IMR-90 (cell line): ENCODE results near the gene ITPR2. TPM values are rescaled to one million over a fixed set of nuclear protein-coding genes. Genes with fewer than 3 reads are reported as not detected.

Experiments used
- ATAC-seq: fragments of 200-7000 bp; cut with Tn5 transposase; 2 replicates; pipeline ENCODE4 v1.9.1; 2020; ENCODE audit warnings: low read depth, mild to moderate bottlenecking, moderate library complexity
- BruUV-seq: library from RNA; stranded (reverse); fragments of 400-500 nt; replicated peaks from 2 replicates; lab custom pipeline; 2021; lab: Mats Ljungman, UMichigan
- CTCF ChIA-PET: fragments of 300-600 bp; formaldehyde crosslinking; extraction: SDS; loops from one replicate; lab custom pipeline; 2021; ENCODE audit warnings: antibody characterized with exemption; lab: Yijun Ruan, JAX
- POLR2A ChIA-PET: fragments of 300-600 bp; sonication (Branson Sonifier 250); formaldehyde crosslinking; loops from one replicate; lab custom pipeline; 2022; ENCODE audit warnings: antibody characterized with exemption; ENCODE audit not compliant: unreplicated experiment; lab: Charles Lee
- DNase-seq: peaks from one replicate; pipeline ENCODE4 v3.0.0; 2013
- H2AFZ ChIP-seq: replicated peaks from 2 replicates; pipeline ENCODE3; 2013; ENCODE audit warnings: low read length, mild to moderate bottlenecking; ENCODE audit not compliant: poor library complexity
- H2AK5ac ChIP-seq: 2 replicates; pipeline ENCODE4 v1.6.1; 2013; ENCODE audit warnings: low read depth, low read length, inconsistent platforms
- H2AK9ac ChIP-seq: replicated peaks from 2 replicates; pipeline ENCODE3; 2013; ENCODE audit warnings: mild to moderate bottlenecking, low read depth, low read length, moderate library complexity; ENCODE audit not compliant: poor library complexity
- H2BK120ac ChIP-seq: 2 replicates; pipeline ENCODE4 v1.6.1; 2013; ENCODE audit warnings: low read depth, low read length, inconsistent platforms
- H2BK15ac ChIP-seq: 3 replicates; pipeline ENCODE4 v1.6.1; 2013; ENCODE audit warnings: low read depth, low read length, inconsistent platforms
- H2BK20ac ChIP-seq: 2 replicates; pipeline ENCODE4 v1.6.1; 2013; ENCODE audit warnings: low read depth, mild to moderate bottlenecking, inconsistent platforms, low read length, moderate library complexity
- H2BK5ac ChIP-seq: 2 replicates; pipeline ENCODE4 v1.6.1; 2013; ENCODE audit warnings: mild to moderate bottlenecking, low read depth, low read length, inconsistent platforms; ENCODE audit not compliant: poor library complexity, severe bottlenecking
- H3K14ac ChIP-seq: replicated peaks from 2 replicates; pipeline ENCODE4 v1.6.1; 2013; ENCODE audit warnings: low read depth, low read length, inconsistent platforms
- H3K18ac ChIP-seq: 2 replicates; pipeline ENCODE4 v1.6.1; 2013; ENCODE audit warnings: low read depth, low read length, control low read depth
- H3K23ac ChIP-seq: 2 replicates; pipeline ENCODE4 v1.6.1; 2013; ENCODE audit warnings: low read depth, low read length, inconsistent platforms
- H3K27ac ChIP-seq: 2 replicates; pipeline ENCODE4 v1.5.1; 2013; ENCODE audit warnings: mild to moderate bottlenecking, control low read depth, low read length; ENCODE audit not compliant: insufficient read depth
- H3K27me3 ChIP-seq: 2 replicates; pipeline ENCODE4 v1.6.1; 2013; ENCODE audit warnings: low read length; ENCODE audit not compliant: control insufficient read depth, insufficient read depth
- H3K36me3 ChIP-seq: 2 replicates; pipeline ENCODE4 v1.6.1; 2013; ENCODE audit warnings: low read length, mixed read lengths; ENCODE audit not compliant: control insufficient read depth, insufficient read depth
- H3K4ac ChIP-seq: 2 replicates; pipeline ENCODE4 v1.6.1; 2013; ENCODE audit warnings: low read depth, low read length, inconsistent platforms
- H3K4me1 ChIP-seq: 2 replicates; pipeline ENCODE4 v1.6.1; 2013; ENCODE audit warnings: low read length, mixed read lengths; ENCODE audit not compliant: control insufficient read depth, insufficient read depth
- H3K4me2 ChIP-seq: 2 replicates; pipeline ENCODE4 v1.6.1; 2013; ENCODE audit warnings: low read depth, mild to moderate bottlenecking, control low read depth, low read length, moderate library complexity
- H3K4me3 ChIP-seq: 2 replicates; pipeline ENCODE4 v1.5.1; 2013; ENCODE audit warnings: low read depth, mild to moderate bottlenecking, control low read depth, low read length, moderate library complexity; ENCODE audit not compliant: insufficient read depth
- H3K56ac ChIP-seq: 2 replicates; pipeline ENCODE4 v1.6.1; 2013; ENCODE audit warnings: low read length, inconsistent platforms; ENCODE audit not compliant: insufficient read depth; ENCODE audit errors: extremely low read depth
- H3K79me1 ChIP-seq, 2 experiments: 2 replicates each; pipeline ENCODE4 v1.6.1; 2013; ENCODE audit warnings: low read length in 2 of 2, inconsistent platforms in 1 of 2, low read depth in 1 of 2
- H3K9ac ChIP-seq: 2 replicates; pipeline ENCODE4 v1.6.1; 2013; ENCODE audit warnings: low read depth, low read length, control low read depth
- H3K9me1 ChIP-seq: 2 replicates; pipeline ENCODE4 v1.6.1; 2013; ENCODE audit warnings: low read length, inconsistent platforms; ENCODE audit not compliant: insufficient read depth
- H3K9me3 ChIP-seq: 2 replicates; pipeline ENCODE4 v1.6.1; 2013; ENCODE audit warnings: low read length; ENCODE audit not compliant: control insufficient read depth, insufficient read depth
- H4K20me1 ChIP-seq: 2 replicates; pipeline ENCODE4 v1.6.1; 2013; ENCODE audit warnings: low read length, inconsistent platforms; ENCODE audit not compliant: insufficient read depth
- H4K5ac ChIP-seq: 2 replicates; pipeline ENCODE4 v1.6.1; 2013; ENCODE audit warnings: mild to moderate bottlenecking, low read depth, low read length, control low read depth
- H4K8ac ChIP-seq, 2 experiments: 2 replicates each; pipeline ENCODE4 v1.6.1; 2013; ENCODE audit warnings: low read depth in 2 of 2, low read length in 2 of 2, control low read depth in 1 of 2, inconsistent platforms in 1 of 2
- H4K91ac ChIP-seq: 2 replicates; pipeline ENCODE4 v1.6.1; 2013; ENCODE audit warnings: low read depth, low read length, inconsistent platforms; ENCODE audit not compliant: insufficient read depth
- BHLHE40 ChIP-seq: fragments of 150-350 bp; IDR thresholded peaks from 2 replicates; pipeline ENCODE4 v1.6.1; 2016; ENCODE audit warnings: mild to moderate bottlenecking, low read depth, low read length
- CEBPB ChIP-seq: IDR thresholded peaks from 2 replicates; pipeline ENCODE4 v1.6.1; 2012; ENCODE audit warnings: low read depth, low read length, improper control_type of control experiment
- CHD1 ChIP-seq: IDR thresholded peaks from 2 replicates; pipeline ENCODE4 v1.6.1; 2012; ENCODE audit warnings: low read depth, low read length, improper control_type of control experiment
- FOS ChIP-seq: fragments of 150-350 bp; IDR thresholded peaks from 2 replicates; pipeline ENCODE4 v1.6.1; 2016; ENCODE audit warnings: low read depth, low read length
- MAFK ChIP-seq: IDR thresholded peaks from 2 replicates; pipeline ENCODE4 v1.6.1; 2012; ENCODE audit warnings: low read depth, low read length, improper control_type of control experiment
- MAZ ChIP-seq: IDR thresholded peaks from 2 replicates; pipeline ENCODE4 v1.6.1; 2012; ENCODE audit warnings: low read depth, mild to moderate bottlenecking, low read length, improper control_type of control experiment, moderate library complexity, borderline replicate concordance
- MXI1 ChIP-seq: IDR thresholded peaks from 2 replicates; pipeline ENCODE4 v1.6.1; 2012; ENCODE audit warnings: low read depth, mild to moderate bottlenecking, low read length, moderate library complexity, borderline replicate concordance
- NFE2L2 ChIP-seq: fragments of 150-350 bp; IDR thresholded peaks from 2 replicates; pipeline ENCODE4 v1.6.1; 2016; ENCODE audit warnings: low read depth, mild to moderate bottlenecking, low read length
- POLR2A ChIP-seq: IDR thresholded peaks from 2 replicates; pipeline ENCODE4 v1.6.1; 2012; ENCODE audit warnings: mild to moderate bottlenecking, low read depth, low read length
- RAD21 ChIP-seq: IDR thresholded peaks from 2 replicates; pipeline ENCODE4 v1.6.1; 2012; ENCODE audit warnings: low read length, improper control_type of control experiment
- RFX5 ChIP-seq: IDR thresholded peaks from 2 replicates; pipeline ENCODE4 v1.8.0; 2012; ENCODE audit warnings: low read depth, mild to moderate bottlenecking, low read length, moderate library complexity
- SMC3 ChIP-seq: fragments of 150-350 bp; IDR thresholded peaks from 2 replicates; pipeline ENCODE4 v1.6.1; 2016; ENCODE audit warnings: low read depth, mild to moderate bottlenecking, antibody characterized with exemption, low read length, moderate library complexity
- WGBS, 2 experiments: methylation state at CpG; one replicate each; pipeline versions ENCODE4 v1.1.5 to v1.1.7; 2013; ENCODE audit warnings: missing lambda C conversion rate in 2 of 2; ENCODE audit not compliant: insufficient read length in 1 of 2; ENCODE audit errors: extremely low coverage in 2 of 2; 5-methylcytosine and 5-hydroxymethylcytosine counted together
- dilution Hi-C: fragments of 300-500 bp; cut with HindIII; formaldehyde crosslinking; loops from one replicate; pipeline ENCODE4 v1.14.3; 2018; ENCODE audit warnings: low sequenced_read_pairs; ENCODE audit not compliant: unreplicated experiment
- in situ Hi-C: fragments of 300-500 bp; cut with MboI; formaldehyde crosslinking; loops from 3 replicates; pipeline ENCODE4 v1.14.3; 2019; ENCODE audit warnings: low sequenced_read_pairs, inconsistent platforms, mixed read lengths
- intact Hi-C: fragments of 100-400 bp; cut with micrococcal nuclease; formaldehyde crosslinking; loops from 2 replicates; pipeline ENCODE4 v1.10.0; 2022
- polyA plus RNA-seq, 3 experiments: library from polyadenylated mRNA; depleted of rRNA; stranded (reverse); fragments of >200 nt; gene quantifications; 2 replicates each; pipeline ENCODE4 v1.2.3, GENCODE V29; 2012; ENCODE audit warnings: low replicate concordance in 1 of 3
- total RNA-seq: library from RNA; depleted of rRNA; stranded (reverse); fragments of >200 nt; gene quantifications from 2 replicates; pipeline ENCODE4 v1.2.3, GENCODE V29; 2012
- TF ChIP-seq, protein P1 (sequence below): conservative IDR thresholded peaks from 2 replicates; pipeline ENCODE4 v1.5.1; 2012; ENCODE audit warnings: mild to moderate bottlenecking, low read depth, low read length, improper control_type of control experiment
- TF ChIP-seq, protein P2 (sequence below): fragments of 150-350 bp; IDR thresholded peaks from 2 replicates; pipeline ENCODE4 v1.6.1; 2016; ENCODE audit warnings: low read depth, mild to moderate bottlenecking, low read length, moderate library complexity, borderline replicate concordance
- TF ChIP-seq, protein P3 (sequence below): fragments of 150-350 bp; IDR thresholded peaks from 2 replicates; pipeline ENCODE4 v1.6.1; 2017; ENCODE audit warnings: mild to moderate bottlenecking, antibody characterized with exemption, low read length, low read depth

ITPR2 gene
- total and polyA plus RNA-seq, 2 of the 4 experiments (the other 2 are of a cell fraction) = 1.2 to 9.0 TPM

DNA sequence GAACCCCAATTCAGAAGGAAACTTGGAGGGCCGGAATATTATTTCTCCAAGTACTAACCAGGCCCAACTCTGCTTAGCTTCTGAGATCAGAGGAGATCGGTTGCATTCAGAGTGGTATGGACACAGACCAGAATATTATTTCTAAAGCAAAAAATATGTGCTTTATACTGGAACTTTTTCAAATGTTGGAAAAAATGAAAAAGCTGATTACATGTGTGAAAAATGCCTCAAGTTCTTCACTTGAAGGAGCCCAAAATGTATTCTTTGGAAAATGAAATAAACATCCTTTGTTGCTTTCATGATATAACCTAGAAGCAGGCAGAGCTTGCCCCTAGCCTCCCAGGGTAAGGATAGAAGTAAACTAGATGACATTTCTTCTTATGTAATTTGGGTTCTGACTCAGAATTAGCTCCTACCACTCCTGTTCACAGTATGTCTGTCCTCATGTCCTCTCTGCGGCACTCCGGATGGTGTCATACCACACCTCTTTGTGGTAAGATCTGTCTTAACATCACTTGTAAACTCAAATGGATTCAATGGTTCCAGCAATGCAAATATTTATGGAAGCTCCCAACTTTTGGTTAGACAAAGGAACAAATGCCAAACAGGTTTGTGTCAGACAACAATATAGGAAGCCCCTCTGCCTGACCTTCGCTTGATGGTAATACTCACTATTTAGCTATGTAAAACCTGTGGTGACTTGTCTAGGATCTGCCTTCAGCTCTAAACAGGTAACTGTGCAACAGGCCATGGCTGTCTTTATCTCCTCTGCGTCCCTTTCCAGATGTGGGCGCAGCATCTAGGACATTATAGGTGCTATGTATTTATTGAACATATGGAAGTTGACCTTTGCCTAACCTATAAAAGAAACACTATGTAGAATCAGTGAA is 459.1 kb downstream of the ITPR2 start:
- no peak overlapping the region for H2AFZ ChIP-seq
- DNase-seq (no peak), ATAC-seq (no peak)
- H3K9me1 ChIP-seq = peaks cover 3% of the 10 kb centered on the region
- intact Hi-C loops (no loop called here), in situ Hi-C loops (no loop called here), dilution Hi-C loops (no loop called here)
- no peak overlapping the region for H3K56ac ChIP-seq
- no peak overlapping the region for H3K4ac ChIP-seq
- no peak overlapping the region for H3K18ac ChIP-seq
- H3K4me2 ChIP-seq = no peak overlapping the region
- no peak overlapping the region for H4K8ac ChIP-seq
- no peak overlapping the region for H2BK15ac ChIP-seq
- no peak overlapping the region for H4K91ac ChIP-seq
- no peaks in the 10 kb centered on the region for H3K79me1 ChIP-seq
- no peak overlapping the region for H2AK9ac ChIP-seq
- peaks cover 3% of the 10 kb centered on the region; the same call in 1 of the 2 replicates for H3K4me1 ChIP-seq
- no peak overlapping the region for H2BK5ac ChIP-seq
- H3K14ac ChIP-seq = no peak overlapping the region
- H2BK20ac ChIP-seq = no peak overlapping the region
- CTCF ChIA-PET = no interaction called here
- no peaks in the 10 kb centered on the region for H3K36me3 ChIP-seq
- WGBS, 2 experiments = 100% methylated on average over 1 of the region's 7 CpGs; no CpG with 5 or more reads in 1 of the 2 experiments
- H3K23ac ChIP-seq = no peak overlapping the region
- H3K9ac ChIP-seq = no peak overlapping the region
- no peak overlapping the region for H3K4me3 ChIP-seq
- no peaks in the 10 kb centered on the region for H3K27me3 ChIP-seq
- H2BK120ac ChIP-seq = no peak overlapping the region
- BruUV-seq = no TSS peak
- no peak overlapping the region for H3K27ac ChIP-seq
- H4K5ac ChIP-seq = no peak overlapping the region
- POLR2A ChIA-PET = no interaction called here
- H3K9me3 ChIP-seq = no peaks in the 10 kb centered on the region
- H2AK5ac ChIP-seq = no peak overlapping the region
- H4K20me1 ChIP-seq = no peaks in the 10 kb centered on the region
- no peak for TF ChIP-seq MAZ
- no peak for TF ChIP-seq RFX5
- TF ChIP-seq, protein P1, sequence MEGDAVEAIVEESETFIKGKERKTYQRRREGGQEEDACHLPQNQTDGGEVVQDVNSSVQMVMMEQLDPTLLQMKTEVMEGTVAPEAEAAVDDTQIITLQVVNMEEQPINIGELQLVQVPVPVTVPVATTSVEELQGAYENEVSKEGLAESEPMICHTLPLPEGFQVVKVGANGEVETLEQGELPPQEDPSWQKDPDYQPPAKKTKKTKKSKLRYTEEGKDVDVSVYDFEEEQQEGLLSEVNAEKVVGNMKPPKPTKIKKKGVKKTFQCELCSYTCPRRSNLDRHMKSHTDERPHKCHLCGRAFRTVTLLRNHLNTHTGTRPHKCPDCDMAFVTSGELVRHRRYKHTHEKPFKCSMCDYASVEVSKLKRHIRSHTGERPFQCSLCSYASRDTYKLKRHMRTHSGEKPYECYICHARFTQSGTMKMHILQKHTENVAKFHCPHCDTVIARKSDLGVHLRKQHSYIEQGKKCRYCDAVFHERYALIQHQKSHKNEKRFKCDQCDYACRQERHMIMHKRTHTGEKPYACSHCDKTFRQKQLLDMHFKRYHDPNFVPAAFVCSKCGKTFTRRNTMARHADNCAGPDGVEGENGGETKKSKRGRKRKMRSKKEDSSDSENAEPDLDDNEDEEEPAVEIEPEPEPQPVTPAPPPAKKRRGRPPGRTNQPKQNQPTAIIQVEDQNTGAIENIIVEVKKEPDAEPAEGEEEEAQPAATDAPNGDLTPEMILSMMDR = no peak
- no peak for TF ChIP-seq POLR2A
- TF ChIP-seq MAFK = no peak
- TF ChIP-seq, protein P2, sequence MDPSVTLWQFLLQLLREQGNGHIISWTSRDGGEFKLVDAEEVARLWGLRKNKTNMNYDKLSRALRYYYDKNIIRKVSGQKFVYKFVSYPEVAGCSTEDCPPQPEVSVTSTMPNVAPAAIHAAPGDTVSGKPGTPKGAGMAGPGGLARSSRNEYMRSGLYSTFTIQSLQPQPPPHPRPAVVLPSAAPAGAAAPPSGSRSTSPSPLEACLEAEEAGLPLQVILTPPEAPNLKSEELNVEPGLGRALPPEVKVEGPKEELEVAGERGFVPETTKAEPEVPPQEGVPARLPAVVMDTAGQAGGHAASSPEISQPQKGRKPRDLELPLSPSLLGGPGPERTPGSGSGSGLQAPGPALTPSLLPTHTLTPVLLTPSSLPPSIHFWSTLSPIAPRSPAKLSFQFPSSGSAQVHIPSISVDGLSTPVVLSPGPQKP = no peak
- no peak for TF ChIP-seq CHD1
- TF ChIP-seq SMC3 = no peak
- TF ChIP-seq MXI1 = no peak
- TF ChIP-seq CEBPB = no peak
- no peak for TF ChIP-seq FOS
- TF ChIP-seq BHLHE40 = no peak
- TF ChIP-seq NFE2L2 = no peak
- TF ChIP-seq, protein P3, sequence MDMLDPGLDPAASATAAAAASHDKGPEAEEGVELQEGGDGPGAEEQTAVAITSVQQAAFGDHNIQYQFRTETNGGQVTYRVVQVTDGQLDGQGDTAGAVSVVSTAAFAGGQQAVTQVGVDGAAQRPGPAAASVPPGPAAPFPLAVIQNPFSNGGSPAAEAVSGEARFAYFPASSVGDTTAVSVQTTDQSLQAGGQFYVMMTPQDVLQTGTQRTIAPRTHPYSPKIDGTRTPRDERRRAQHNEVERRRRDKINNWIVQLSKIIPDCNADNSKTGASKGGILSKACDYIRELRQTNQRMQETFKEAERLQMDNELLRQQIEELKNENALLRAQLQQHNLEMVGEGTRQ = no peak
- no peak for TF ChIP-seq RAD21
